Body of pancreas (tissue), 4 donors: Measurements from ENCODE around the gene TEX2. TPM values are rescaled to one million over a fixed set of nuclear protein-coding genes. Genes with fewer than 3 reads are reported as not detected.

Experiments
- ATAC-seq: fragments of 150-250 bp; one replicate; pipeline ENCODE4 v1.9.1; 2016
- DNase-seq, 4 donors: peaks; one replicate each; pipeline ENCODE4 v3.0.0-alpha.2; 2019
- H3K27ac ChIP-seq, 4 donors: fragments of 200-600 bp; sonication (generic); 1 replicate in 3 of 4; 2 replicates in 1 of 4; pipeline versions ENCODE4 v1.5.1 to v1.6.1; 2016 to 2019; ENCODE audit warnings: mild to moderate bottlenecking in 1 of 4, mixed read lengths in 1 of 4, moderate library complexity in 1 of 4
- H3K27me3 ChIP-seq, 2 donors: fragments of 200-600 bp; sonication (generic); one replicate each; pipeline ENCODE4 v1.6.0; 2016; ENCODE audit warnings: mild to moderate bottlenecking in 1 of 2
- H3K36me3 ChIP-seq, 2 donors: fragments of 200-600 bp; sonication (generic); replicated peaks in 1 of 2; 2 replicates each; pipeline ENCODE4 v1.5.1; 2016; ENCODE audit warnings: low read depth in 2 of 2; ENCODE audit not compliant: insufficient read depth in 1 of 2
- H3K4me1 ChIP-seq: fragments of 200-600 bp; sonication (generic); one replicate; pipeline ENCODE4 v1.6.0; 2016
- H3K4me3 ChIP-seq, 2 donors: fragments of 200-600 bp; sonication (generic); 1 replicate in 1 of 2; 2 replicates in 1 of 2; pipeline ENCODE4 v1.5.1; 2016 to 2019
- H3K9me3 ChIP-seq, 3 donors: fragments of 200-600 bp; sonication (generic); 1 replicate in 2 of 3; 2 replicates in 1 of 3; pipeline ENCODE4 v1.5.1; 2016
- CTCF ChIP-seq, 7 experiments: fragments of 450-650 bp in 4 of 7; fragments of 200-600 bp in 3 of 7; sonication (generic) in 3 of 7; IDR thresholded peaks; one replicate each; pipeline ENCODE4 v1.5.1; 2016 to 2019; ENCODE audit warnings: antibody characterized with exemption in 7 of 7
- POLR2A ChIP-seq, 3 donors: fragments of 450-650 bp; IDR thresholded peaks; one replicate each; pipeline ENCODE4 v1.6.1; 2016; ENCODE audit warnings: antibody characterized with exemption in 3 of 3, mild to moderate bottlenecking in 2 of 3
- WGBS, 2 donors: methylation state at CpG; one replicate each; pipeline ENCODE4 v1.1.5; 2017; 5-methylcytosine and 5-hydroxymethylcytosine counted together
- intact Hi-C: fragments of 100-400 bp; cut with DNase I; formaldehyde crosslinking; loops from one replicate; pipeline ENCODE4 v1.15.1; 2023
- total RNA-seq, 2 donors: library from RNA; depleted of rRNA; stranded (reverse); fragments of >200 nt; gene quantifications; one replicate each; pipeline ENCODE4 v1.1.0, GENCODE V29; 2016

TEX2 gene
- total RNA-seq, 2 donors from 2014 or later: 36.1 to 82.1 TPM

DNA sequence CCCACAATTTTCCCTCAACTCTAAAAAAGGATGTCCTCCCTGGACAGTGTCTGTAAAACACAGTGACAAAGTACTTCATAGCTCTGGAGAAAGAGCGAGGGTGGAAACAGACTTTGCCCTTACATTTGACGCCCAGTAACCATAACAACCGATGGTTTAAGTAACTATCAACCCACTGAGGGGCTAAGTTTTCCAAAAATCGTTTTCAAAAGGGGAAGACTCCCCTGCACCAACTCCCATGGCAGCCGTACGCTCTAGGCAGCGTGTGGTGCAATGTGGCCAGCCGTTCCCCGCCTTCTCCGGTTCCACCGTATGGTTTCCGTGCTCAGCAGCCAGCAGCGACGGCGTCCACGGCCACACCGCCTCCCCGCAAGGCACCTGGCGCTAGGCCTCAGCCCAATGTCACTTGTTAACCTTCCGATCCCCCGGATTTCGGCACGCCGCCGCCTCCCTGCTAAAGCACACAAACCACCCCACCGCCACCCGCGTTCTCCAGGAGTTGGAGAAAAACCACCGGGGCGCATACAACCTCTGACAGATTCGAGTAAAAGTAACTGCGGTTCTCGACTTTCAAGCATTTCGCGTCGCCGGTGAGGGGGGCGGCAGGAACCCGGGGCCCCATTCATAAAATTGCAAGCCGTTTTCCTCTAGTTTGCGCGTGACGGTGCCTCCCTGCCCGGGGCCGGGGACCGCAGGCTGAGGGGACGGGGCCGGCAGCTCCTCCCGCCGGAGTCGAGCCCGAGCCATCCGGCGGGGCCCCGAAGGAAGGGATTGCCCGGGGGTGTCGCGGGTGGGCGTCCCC lies 661 bp downstream of the TEX2 start:
- intact Hi-C loops: loop anchor here (10.0 kb wide), 1 partner anchor 348 kb away; the partner anchor contains the start of genes CSHL1 and GH1
- WGBS, 2 donors: 0 to 1% methylated on average over 39 to 59 of the region's 59 CpGs
- Histone ChIP-seq H3K4me1 (peaks cover 52% of the 10 kb centered on the region), H3K27me3 (no peaks in the 10 kb centered on the region), H3K4me3 (peak overlapping the region; percentile 50 to 84), H3K36me3 (no peaks in the 10 kb centered on the region), H3K27ac (peak overlapping the region; percentile 92 to 93 (median 92)), H3K9me3 (no peaks in the 10 kb centered on the region)
- ATAC-seq: peak; percentile 45
- DNase-seq: peak; percentile 70 to 82 (median 74)
- peak in 1 of 3 donors; percentile 40 for TF ChIP-seq POLR2A (IDR thresholded peaks at IDR 0.05)
- TF ChIP-seq CTCF (IDR thresholded peaks at IDR 0.05): no peak

DNA sequence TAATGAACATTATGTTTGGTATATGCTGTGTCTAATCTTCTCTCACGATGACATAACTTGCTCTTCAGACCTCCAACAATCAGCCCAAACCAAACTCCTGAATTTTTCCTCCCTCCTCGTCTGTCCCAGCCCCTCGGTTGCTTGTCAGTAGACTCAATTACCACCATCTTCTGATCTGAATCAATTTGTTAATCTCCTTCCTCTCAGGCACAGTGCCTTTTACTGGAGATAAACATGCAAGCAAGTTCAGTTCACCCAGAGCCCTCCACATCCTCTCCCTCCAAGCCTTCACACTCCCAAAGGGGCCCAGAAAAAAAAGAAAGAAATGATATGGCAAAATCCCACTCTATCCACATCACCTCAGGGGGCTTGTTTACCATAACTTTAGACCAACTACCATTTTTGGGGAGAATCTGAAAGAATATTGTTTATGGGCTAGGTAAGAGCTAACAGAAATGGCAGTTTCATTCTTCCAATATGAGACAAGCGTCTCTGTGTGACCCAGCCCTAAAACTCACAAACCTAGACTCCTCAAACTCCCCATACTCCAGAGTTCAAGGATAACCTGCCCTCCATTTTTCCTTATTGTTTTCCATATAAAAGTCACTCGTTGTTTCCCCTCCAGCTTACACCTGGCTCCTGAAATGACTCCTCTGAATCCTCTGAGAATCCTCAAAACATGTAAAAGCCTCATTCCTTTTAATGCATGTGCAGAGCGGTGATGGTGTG lies 1.5 kb downstream of the TEX2 start:
- DNase-seq (no peak), ATAC-seq (no peak)
- Histone ChIP-seq H3K4me3 (peak overlapping the region; percentile 50 to 84), H3K27ac (peak overlapping the region; percentile 92 to 93 (median 92)), H3K27me3 (no peaks in the 10 kb centered on the region), H3K36me3 (no peaks in the 10 kb centered on the region), H3K4me1 (peaks cover 60% of the 10 kb centered on the region), H3K9me3 (no peaks in the 10 kb centered on the region)
- intact Hi-C loops: loop anchor here (10.0 kb wide), 1 partner anchor 347 kb away; the partner anchor contains the start of genes CSHL1 and GH1
- TF ChIP-seq CTCF (IDR thresholded peaks at IDR 0.05): no peak
- TF ChIP-seq POLR2A (IDR thresholded peaks at IDR 0.05): no peak
- 24 to 32% methylated on average over 6 of the region's 6 CpGs for WGBS, 2 donors

GRCh38 chr17:64260886-64261285 lies 2.2 kb downstream of the TEX2 start:
- intact Hi-C loops: loop anchor here (10.0 kb wide), 1 partner anchor 346 kb away; the partner anchor contains the start of genes CSHL1 and GH1
- no peak for DNase-seq
- Histone ChIP-seq H3K4me3 (no peak overlapping the region), H3K27me3 (no peaks in the 10 kb centered on the region), H3K27ac (peak overlapping the region in 2 of 4 donors; percentile 92 to 93), H3K9me3 (no peaks in the 10 kb centered on the region), H3K36me3 (no peaks in the 10 kb centered on the region), H3K4me1 (peaks cover 67% of the 10 kb centered on the region)
- 19 to 24% methylated on average over 1 of the region's 1 CpG for WGBS, 2 donors
- no peak for ATAC-seq
- no peak for TF ChIP-seq POLR2A (IDR thresholded peaks at IDR 0.05)
- no peak for TF ChIP-seq CTCF (IDR thresholded peaks at IDR 0.05)

DNA sequence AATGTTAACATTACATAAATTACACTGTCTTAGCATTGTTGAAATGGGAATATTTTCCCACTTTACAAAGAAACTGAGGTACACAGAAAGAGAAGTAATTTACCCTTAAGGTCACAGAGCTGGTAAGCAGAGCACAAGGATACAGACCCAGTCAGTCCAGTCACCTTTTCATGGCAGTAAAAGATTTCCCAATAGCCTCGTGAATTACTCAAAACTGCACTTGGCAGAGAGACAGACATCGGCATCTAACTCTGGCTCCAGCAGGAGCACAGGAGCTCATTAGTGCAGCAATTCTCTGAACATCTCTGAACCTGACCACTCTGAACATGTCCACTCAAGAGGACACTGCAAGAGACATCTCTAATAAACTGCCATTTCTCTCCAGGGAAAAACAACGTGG lies 3.1 kb downstream of the TEX2 start:
- 11 to 15% methylated on average over 3 of the region's 3 CpGs for WGBS, 2 donors
- Histone ChIP-seq H3K4me3 (no peak overlapping the region), H3K27me3 (no peaks in the 10 kb centered on the region), H3K27ac (peak overlapping the region in 1 of 4 donors; percentile 93), H3K4me1 (peaks cover 77% of the 10 kb centered on the region), H3K36me3 (no peaks in the 10 kb centered on the region), H3K9me3 (no peaks in the 10 kb centered on the region)
- ATAC-seq (no peak), DNase-seq (peak in 2 of 4 donors; percentile 46 to 48)
- intact Hi-C loops: loop anchor here (10.0 kb wide), 1 partner anchor 345 kb away; the partner anchor contains the start of genes CSHL1 and GH1
- no peak for TF ChIP-seq POLR2A (IDR thresholded peaks at IDR 0.05)
- TF ChIP-seq CTCF (IDR thresholded peaks at IDR 0.05): no peak
